T-helper 1 cell (primary cell): ENCODE data around the gene DDX23.

Experiments
- DNase-seq, 5 donors: peaks; one replicate each; pipeline ENCODE4 v3.0.0-alpha.2; 2012 to 2020

DDX23 gene

DNA sequence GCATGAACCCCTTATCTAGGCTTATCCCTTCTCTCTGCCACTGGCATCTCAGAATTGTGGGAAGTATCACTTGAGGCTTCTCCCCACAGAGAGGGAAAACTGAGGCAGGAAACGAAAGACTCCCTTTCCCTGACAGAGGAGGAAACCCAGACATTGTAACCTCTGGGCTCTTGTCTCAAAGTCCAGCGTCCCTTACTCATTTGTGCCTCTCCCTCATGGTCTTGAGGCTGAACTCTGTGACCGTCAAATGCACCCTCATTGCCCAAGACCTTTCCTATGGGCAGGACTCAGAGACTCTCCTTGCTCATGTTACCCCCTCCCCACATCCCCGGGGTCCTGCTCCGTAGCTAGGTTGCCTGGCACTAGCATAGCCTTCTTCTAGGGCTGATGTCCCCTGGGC lies 29.8 kb downstream of the DDX23 start:
- DNase-seq = no peak

DNA sequence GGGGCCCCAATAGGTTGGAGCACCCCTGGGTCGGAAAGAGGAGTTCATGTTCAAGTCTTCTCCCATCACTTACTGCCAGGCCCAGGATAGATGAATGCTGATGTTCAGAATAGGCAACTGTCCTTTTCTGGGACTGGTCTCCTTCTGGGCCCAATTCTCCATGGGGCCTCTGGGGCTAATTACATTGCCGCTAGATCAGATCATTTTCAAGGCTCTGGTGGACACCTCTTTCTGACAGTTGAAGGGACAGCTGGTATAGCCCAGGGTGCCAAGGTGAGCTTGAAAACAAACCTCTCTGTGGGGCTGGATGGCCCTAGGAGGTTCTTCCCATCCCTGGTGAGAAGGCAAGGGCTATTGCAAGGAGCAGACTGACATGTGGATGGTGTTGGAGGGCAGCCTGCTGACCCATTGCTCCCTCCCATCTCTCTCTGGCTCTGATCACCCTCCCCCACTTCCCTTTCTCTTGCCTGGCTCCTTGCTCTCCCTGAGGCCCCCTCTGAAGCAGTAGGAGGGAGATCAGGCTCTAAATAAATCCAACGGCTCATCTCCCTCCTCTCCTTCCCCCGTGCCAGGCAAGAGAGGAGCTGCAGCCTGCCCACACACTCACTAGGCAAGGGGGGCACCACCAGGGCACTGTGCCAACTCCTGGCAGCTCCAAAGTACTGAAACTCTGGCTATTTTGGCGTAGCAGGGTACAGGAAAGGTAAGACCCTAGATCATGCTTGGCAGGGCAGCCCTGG lies 31.8 kb downstream of the DDX23 start:
- DNase-seq = no peak

DNA sequence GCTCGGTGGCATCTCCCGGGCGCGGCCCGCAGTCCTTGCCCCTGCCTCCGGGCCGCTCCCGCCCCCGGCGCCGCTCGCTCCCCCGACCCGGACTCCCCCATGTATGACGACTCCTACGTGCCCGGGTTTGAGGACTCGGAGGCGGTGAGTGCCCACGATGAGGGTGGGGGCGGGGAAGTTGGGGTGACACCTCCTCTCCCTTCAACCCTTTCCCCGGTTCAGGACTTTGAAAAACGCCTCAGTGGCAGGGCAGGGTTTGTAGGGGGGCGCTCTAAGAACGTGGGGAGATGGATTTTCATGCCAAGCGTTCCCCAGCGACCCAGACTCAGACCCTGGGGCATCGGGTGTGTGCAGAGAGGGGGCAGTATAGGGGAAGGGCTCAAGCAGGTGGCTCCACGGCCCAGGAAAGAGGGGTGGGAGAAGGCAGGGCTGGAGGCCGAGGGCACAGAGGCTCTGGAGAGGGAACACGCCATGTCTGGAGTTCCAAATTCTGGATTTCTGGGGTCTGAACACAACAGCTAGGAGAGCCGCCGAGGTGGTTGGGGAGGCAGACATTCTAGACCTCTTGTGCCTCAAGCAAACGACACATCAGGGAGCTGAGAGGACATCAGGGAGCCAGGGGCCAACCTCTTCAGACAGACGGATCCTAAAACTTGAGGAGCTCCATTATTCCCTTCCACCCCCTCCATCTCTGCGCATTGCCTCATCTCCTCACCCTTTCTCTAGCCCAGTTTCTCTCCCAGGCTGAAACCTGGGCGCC lies 33.0 kb downstream of the DDX23 start:
- peak in 2 of 5 donors; percentile 17 to 22 for DNase-seq

DNA sequence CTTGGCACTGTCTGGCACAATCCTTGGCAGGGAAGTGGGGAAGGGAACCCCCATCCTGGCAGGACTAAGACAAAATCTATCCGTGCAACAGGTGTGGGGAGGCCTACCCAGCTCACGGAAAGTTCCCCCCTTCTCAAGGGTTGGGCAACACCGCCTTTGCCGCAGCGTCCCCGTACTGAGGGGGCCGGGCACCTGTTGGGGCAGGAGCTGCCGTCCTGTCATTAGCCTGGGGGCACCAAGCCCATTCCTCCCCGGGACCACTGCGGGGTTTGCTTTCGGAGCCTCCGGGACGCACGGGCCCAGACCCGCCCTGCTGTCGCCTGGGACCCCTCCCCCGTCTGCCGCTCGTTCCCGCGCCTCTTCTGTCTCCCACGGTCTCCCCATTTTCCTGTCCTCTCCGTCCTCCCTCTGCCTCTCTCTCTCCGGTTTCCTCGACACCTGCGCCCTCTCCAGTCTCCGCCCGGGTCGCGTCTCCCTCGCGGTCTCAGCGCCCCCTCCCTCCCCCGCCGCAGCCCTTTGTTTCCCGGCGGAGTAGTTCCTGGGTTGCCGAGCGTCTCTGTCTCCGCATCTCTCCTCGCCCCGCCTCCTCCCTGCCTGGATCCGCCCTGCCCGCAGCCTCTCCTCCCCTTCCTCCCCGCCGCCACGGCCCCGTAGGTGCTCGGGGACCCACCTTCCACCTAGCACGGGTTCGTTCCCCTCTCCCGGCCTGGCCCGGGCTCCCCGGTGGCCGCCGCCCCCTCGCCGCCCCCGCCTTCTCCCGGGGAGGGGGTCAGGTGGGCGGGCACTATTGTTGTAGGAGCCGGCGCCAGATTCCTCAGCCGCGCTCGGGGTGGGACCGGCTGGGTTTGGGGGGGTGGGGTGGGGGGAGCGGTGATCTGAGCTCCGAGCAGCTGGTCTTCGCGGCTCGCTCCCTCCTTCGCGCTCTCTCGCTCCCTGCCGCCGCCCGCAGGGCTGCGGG lies 33.8 kb downstream of the DDX23 start, which contains the start of gene CACNB3:
CACNB3 (plus strand) TSS at position 624 of the 958 bp plus-strand sequence. CDS start 434 bp downstream, outside the sequence.
- peak; percentile 64 to 77 (median 72) for DNase-seq

DNA sequence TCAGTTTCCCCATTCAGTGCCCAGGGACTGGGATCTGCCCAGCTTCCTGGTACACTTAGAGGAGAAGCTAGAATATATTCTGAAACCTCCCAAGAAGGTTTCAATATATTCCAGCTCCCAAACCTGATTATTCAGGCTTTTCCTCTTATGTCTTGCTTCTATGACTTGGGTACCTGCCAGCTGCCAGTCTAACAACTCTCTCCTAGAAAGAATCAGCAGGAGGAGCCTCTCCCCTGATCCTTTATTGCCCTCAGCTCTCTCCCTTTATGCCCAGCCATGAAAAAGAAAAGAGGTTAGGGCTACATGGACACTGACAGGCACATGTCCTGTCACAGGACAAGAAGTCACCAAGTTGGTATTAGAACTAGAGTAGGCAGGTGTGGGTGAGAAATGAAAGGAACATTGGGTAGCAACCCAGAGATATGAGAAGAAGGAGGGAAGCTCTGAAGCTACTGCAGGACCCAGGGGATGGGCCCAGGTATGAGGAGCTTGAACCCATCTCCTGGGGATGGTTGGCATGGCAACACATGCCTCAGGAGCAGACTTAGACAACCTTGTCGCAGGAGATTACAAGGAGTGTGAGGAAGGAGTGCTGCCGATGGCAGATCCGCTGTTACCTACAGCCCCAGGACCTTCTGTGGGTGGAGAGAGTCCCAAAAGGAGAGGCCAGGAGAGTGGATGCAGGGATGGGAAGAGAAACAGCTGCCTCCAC lies 35.7 kb downstream of the DDX23 start:
- no peak for DNase-seq

DNA sequence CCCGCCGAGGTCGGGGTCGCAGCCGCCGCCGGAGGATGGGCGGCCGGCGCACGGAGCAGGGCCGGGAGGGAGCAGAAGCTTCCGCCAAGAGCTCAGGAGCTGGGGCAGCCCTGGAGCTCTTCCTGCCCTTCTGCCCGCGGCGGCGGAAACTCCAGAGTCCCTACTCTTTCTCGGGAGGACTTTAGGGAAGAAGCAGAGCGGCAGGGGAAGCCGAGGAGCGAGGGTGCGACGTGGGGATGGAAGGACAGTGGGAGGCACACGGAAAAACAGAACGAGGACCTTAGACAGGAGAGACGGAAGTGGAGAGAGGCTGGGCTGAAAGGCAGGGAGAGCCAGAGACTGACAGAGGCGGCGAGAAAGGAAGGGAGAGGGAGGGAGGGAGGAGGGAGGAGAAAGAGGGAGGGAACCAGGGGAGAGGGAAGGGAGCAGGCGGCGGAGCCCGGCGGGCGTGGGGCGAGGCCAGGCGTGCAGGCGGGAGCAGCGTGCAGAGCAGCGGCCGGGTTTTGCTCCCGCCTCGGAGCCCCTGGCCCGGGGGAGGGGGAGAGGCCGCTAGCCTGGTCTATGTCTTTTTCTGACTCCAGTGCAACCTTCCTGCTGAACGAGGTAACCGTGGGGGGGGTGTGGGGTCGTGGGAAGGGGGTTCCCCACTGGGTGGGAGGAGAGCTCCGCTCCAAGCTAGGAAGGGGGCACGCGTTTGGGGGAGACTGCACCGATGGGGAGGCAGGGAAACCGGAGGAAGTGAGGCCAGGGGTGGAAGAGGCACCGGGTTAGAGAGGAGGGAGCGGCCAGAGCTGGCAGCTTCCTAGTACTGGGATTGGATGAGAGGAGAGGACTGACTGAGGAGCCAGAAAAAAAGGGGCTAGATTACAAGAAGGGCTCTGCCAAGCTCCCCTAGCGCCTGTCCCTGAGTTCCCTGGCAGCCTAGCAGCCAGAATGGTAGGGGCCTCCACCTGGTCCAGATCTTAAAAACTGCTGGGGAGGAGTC lies 36.5 kb downstream of the DDX23 start:
- DNase-seq = peak in 2 of 5 donors; percentile 18 to 41

DNA sequence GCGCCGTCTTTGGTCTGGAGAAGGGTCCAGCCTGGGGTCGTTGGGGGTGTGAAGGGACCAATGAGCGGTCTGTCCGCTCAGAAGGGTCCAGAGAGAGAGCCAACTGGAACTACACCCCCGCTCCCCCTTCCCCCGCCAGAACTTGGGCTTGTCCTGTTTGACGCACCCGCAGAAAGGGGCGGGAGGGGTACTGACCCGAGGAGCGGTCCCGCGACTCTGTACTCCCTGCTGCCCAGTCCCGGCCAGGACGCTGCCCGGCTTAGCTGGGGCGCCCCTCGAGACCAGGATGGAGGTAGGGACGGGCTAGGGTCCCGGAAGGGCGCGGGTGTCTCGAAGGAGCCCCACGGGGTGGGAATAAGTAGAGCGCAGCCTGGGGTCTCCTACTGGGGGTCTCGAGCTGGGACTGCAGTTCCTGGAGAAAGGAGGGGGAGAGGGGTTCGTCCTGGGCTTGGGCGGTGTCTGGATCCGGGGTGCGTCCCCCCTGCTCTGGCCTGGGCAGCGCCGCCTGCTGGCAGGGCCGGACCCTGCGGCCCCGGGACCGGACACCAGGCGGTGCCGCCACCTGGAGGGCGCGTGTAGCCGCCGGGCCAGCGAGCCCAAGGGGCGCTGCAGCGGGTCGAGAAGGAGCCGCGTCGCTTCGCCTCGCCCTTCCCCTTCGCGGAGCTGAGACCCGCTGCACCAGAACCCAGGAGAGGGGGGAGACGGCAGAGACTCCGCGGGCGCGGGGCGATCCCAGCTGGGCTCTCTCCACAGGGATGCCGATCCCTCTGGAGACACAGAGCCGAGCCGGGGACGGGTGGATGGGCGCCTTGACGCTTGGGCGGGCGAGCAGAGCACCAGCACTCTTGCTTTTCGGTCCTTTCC lies 37.5 kb downstream of the DDX23 start:
- DNase-seq = peak; percentile 56 to 82 (median 69)

DNA sequence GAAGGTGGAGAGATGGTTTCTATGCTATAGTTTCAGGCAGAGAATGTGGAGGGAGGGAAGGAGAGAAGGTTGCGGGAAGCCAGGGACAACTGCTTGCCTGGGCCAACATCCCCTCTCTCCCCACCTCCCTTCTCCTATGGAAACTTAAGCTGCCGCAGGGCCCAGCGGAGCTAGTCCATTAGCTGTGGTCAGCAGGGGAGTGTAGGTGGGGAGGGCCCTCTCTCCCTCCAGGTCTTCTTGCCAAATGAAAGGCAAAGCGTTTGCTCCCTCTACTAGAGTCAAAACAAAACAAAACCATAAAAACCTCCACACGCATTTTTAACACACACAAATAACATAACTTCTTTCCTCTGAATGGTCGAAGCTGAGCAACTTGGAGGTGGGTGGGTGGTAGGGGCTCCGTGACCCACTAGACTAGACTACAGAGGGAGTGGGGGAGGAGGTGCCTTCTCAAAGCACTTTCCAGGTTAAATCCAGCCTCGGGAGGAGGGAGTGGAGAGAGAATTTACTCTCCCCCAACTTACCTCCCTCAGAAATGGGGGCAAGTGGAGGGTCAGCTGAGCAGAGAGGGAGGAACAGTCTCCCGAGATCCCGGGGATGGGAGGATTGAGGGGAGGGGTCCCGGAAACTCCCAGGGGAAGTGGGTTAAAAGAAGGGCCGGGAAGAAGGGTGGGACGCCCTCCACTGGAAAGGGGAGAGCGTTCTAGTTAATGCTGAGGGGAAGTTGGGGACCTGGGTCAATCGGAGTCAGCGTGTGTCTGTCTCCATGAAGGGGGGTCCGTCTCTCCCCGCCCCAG lies 38.3 kb downstream of the DDX23 start:
- no peak for DNase-seq

DNA sequence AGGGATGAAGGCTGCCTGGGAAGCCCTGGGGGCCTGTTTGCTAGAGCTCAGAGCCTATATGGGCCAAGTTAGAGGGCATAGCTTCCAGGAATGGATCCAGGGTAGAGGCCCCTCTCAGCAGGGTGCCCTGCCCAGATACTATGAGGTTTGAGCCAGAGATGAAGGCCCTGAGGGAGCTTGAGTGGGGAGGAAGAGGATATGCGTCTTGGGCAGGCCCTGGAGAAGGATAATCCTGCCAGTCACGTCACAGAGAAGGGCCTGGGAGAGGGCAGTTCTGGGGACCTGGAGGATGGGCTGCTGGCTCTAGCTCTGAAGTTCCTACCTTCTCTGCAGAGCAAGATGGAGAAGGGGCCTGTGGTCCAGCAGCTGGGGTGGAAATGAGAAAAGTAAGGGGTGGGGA lies 39.6 kb downstream of the DDX23 start:
- DNase-seq = no peak

DNA sequence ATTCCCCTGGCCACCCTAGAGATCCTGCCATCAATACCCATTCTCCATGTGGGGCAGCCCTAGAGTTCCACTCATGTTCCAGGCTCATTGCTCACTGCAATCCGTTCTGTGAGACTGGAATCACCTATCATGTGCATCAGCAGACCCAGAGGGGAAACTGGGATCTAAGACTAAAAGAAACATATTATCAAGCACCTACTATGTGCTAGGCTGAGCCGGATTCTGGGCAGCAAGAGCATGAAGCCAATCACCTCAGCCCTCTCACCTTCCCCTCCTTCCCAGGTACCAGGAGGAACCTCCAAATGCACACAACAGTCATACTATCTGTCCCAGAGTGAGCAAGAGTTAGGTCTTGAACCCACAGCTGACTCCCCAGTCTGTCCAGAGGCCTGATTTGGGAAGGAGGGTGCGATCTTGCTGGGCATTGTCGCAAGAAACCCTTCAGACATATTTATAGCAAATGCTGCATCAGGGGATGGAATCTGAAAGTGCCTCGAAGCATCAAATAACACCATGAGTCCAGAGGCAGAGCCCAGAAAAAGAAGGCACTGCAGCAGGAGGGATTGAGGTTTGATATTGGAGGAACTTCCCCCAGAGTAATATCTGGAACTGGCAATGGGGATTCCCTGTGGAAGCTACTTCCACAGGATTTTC lies 40.4 kb downstream of the DDX23 start:
- no peak for DNase-seq

DNA sequence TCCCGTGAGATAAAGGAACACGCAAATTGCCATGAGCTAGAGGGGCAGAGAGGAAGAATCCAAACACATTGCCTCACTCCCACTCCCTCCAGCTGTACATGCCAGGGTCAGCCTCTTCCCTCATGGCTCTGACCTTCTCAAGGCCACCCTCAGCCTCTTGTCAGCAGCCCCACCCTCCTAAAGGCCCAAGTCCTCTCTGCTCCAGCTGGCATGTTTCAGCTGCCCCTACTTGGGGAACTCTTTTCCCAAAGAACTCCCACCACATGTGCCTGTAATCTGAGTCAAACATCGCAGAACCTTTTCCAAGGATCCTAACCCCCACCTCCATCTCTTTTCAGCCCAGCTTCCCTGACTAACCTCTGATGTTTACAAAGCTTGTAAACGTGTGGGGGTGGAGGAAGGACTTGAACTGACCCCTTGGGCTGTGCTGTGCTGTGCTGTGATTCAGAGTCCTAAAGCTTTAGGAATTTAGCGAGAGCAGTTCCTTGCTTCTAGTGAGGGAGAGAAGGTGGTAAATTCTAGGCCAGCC lies 41.0 kb downstream of the DDX23 start:
- DNase-seq = no peak

DNA sequence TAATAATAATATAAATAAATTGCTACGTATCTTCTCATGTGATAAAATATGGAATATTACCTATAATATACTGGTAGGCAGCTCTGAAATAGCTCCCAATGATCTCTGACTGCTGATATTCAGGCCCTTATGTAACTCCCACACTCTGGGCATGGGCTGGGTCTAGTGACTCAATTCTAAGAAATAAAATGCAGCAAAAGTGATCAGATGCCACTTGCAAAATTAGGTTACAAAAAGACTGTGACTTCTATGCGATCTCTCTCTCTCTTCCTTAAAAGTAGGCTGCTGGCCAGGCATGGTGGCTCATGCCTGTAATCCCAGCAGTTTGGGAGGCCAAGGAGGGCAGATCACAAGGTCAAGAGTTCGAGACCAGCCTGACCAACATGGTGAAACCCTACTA lies 44.0 kb downstream of the DDX23 start:
- DNase-seq = no peak

DNA sequence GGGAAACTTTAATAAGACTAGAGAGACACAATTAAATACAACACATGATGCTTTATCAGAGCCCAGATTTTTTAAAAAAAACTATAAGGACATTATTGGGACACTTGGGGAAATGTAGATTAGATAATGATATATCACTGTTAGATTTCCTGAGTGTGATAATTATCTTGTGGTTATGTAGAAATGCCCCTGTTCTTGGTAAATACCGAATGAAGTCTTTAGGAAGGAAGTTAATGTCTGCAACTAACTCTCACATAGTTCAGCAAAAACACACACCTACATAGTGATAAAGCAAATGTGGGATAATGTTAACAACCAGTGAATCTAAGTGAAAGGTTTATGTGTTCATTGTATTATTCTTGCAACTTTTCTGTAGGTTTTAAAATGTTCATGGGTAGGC lies 48.3 kb downstream of the DDX23 start:
- DNase-seq = no peak

DNA sequence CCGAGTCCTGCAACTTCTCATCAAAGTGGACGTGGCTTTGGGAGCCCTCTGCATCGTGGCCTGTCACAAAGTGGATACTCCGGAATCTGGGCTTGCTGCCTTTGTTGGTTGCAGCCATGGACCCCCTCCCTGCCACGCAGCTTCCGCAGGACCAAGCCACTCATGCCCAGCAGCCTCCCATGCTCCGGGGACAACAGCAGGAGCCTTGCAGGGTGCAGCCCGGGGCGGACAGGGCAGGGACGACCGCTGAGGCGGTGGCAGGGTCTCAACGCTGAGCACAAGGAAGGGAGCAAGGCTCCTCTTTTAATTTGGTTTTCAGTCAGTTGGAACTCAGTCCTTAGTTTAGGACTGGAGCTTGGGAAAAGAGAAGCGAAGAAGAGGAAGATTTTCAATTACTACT lies 51.0 kb downstream of the DDX23 start:
- no peak for DNase-seq

DNA sequence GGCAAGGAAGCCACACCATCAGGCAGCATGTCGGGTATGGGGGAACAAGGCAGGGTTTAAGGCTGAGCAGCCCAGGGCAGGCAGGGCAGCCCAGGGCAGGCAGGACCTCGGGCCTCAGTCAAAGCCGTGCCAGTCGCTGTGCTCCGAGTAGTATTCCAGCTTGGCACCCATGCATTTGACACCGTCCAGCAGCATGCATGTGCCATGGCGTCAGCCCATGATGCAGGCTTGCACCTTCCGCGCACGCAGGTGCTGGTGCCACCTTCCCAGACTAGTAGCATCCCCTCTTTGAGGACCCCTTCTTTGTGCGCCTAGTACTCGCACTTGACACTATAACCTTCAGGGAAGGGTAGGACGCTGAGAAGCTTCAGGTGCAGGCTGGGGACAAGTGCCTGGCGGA lies 51.5 kb downstream of the DDX23 start:
- DNase-seq = no peak

DNA sequence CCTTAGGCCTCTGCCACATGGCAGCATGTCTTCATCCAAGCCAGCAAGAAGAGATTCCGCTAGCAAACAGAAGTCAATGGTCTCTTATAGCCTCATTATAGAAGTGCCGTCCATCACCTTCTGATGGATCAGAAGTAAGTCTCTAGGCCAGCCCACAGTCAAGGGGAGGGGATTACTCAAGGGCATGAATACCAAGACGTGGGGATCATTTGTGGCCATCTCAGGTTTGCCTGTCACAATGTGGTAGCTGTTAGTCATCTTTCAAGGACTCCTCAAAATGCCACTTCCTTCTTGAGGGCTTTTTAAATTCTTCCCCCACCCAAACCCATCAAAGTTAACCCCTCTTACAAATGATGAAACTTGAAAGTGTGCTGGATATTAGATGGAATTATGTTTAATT lies 55.0 kb downstream of the DDX23 start:
- DNase-seq = no peak

DNA sequence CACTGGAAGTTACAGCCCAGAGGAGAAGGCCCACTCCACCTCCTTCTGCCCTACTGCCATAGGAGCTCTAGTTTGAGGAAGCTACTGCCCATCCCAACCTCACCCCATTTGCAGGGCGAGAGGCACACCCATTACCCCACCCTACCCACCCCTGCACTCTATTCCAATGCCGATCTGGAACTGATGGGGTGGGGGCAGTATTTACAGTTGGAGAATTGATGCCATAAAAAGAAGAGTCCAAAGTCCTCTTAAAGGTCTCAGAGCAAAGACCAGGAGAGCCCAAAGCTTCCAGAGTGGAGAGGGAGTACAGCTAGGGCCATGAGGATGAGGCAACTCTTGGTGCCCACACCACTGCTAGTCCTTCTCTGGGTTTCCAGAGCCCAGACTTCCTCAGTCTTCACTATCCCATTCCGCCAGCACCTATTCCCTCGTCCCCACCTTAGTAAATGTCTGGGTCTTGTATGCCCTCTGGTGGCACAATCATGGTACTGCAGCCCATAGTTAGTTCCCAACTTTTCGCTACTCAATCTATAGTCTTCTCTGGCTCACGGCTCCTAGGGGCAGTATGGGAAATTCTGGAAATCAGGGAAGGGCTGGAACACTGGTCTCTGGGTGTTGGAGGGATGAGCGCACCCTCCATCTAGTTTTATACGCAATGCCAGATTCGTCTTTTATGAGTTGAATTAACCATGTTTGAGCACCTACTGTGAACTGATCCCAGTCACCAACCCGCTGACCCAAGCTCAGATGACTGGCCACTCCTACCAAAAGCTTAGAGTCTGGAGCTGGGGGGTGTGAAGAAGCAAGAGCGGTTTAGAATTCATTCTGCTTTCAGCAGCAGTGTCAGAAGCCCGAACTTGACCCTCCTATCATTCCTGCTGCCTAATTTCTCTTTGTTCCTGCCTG lies 56.2 kb downstream of the DDX23 start:
- DNase-seq = peak in 4 of 5 donors; percentile 24 to 46 (median 36)
